HFF-Myc (cell line): ENCODE results near the gene DHRS11.

Experiments used
- DNase-seq: peaks from one replicate; pipeline ENCODE4 v3.0.0-alpha.2; 2011; ENCODE audit warnings: low read depth; ENCODE audit errors: extremely low read depth
- H3K4me3 ChIP-seq: replicated peaks from 2 replicates; pipeline ENCODE4 v1.5.1; 2011; ENCODE audit warnings: low read depth, mild to moderate bottlenecking, control low read depth, low read length
- CTCF ChIP-seq: IDR thresholded peaks from 2 replicates; pipeline ENCODE4 v1.5.1; 2012; ENCODE audit warnings: mild to moderate bottlenecking, low read depth, low read length, control low read depth; ENCODE audit errors: missing control alignments

Gene DHRS11

GRCh38 chr17:36608794-36609497 lies 17.3 kb downstream of the DHRS11 start:
- no peak for DNase-seq
- H3K4me3 ChIP-seq: no peak overlapping the region
- TF ChIP-seq CTCF: peak; percentile 44

- TF ChIP-seq CTCF: no peak
- DNase-seq: no peak
- no peak overlapping the region for H3K4me3 ChIP-seq
Measured at GRCh38 chr17:36609498-36609862, 17.8 kb downstream of the DHRS11 start.

GRCh38 chr17:36610474-36610873 lies 18.8 kb downstream of the DHRS11 start:
- no peak for DNase-seq
- TF ChIP-seq CTCF: no peak
- H3K4me3 ChIP-seq: no peak overlapping the region

GRCh38 chr17:36611345-36612072 lies 19.8 kb downstream of the DHRS11 start:
- no peak overlapping the region for H3K4me3 ChIP-seq
- TF ChIP-seq CTCF: no peak
- DNase-seq: no peak

- DNase-seq: no peak
- no peak for TF ChIP-seq CTCF
- no peak overlapping the region for H3K4me3 ChIP-seq
Measured at GRCh38 chr17:36612323-36612722, 20.6 kb downstream of the DHRS11 start.

- no peak for DNase-seq
- no peak for TF ChIP-seq CTCF
- H3K4me3 ChIP-seq: no peak overlapping the region
Measured at GRCh38 chr17:36613155-36613554, 21.5 kb downstream of the DHRS11 start.
